H1 (cell line): Measurements from ENCODE around the gene PTPRJ. TPM values are rescaled to one million over a fixed set of nuclear protein-coding genes. Genes with fewer than 3 reads are reported as not detected.

Source experiments
- CTCF ChIA-PET: fragments of 300-600 bp; sonication (Branson Sonifier 250); formaldehyde crosslinking; loops from one replicate; lab custom pipeline; 2021; ENCODE audit not compliant: partially characterized antibody; lab: Charles Lee
- POLR2A ChIA-PET: fragments of 300-600 bp; sonication (Branson Sonifier 250); formaldehyde crosslinking; loops from one replicate; lab custom pipeline; 2021; ENCODE audit warnings: inconsistent platforms; ENCODE audit not compliant: partially characterized antibody; lab: Charles Lee
- DNase-seq, 2 experiments: peaks; one replicate each; pipeline versions ENCODE4 v3.0.0 to v3.0.0-alpha.2; 2010 to 2022; ENCODE audit warnings: low spot score in 2 of 2, low read depth in 1 of 2, mixed read lengths in 1 of 2
- FAIRE-seq: peaks from 2 replicates; lab custom pipeline; 2011; peaks lifted over from hg19 to GRCh38; lab: Jason Lieb, UNC
- H2AFZ ChIP-seq: 2 replicates; pipeline ENCODE4 v1.8.1; 2012; ENCODE audit warnings: low read length, inconsistent platforms
- H2AK5ac ChIP-seq: 2 replicates; pipeline ENCODE4 v1.6.1; 2013; ENCODE audit warnings: low read depth, low read length
- H2BK120ac ChIP-seq: replicated peaks from 2 replicates; pipeline ENCODE3; 2013; ENCODE audit warnings: low read depth, low read length, inconsistent platforms
- H2BK12ac ChIP-seq: 2 replicates; pipeline ENCODE4 v1.6.1; 2013; ENCODE audit warnings: low read depth, low read length
- H2BK15ac ChIP-seq: 2 replicates; pipeline ENCODE4 v1.6.1; 2013; ENCODE audit warnings: low read length
- H2BK20ac ChIP-seq: 2 replicates; pipeline ENCODE4 v1.6.1; 2013; ENCODE audit warnings: low read length
- H2BK5ac ChIP-seq: 2 replicates; pipeline ENCODE4 v1.6.1; 2013; ENCODE audit warnings: low read depth, low read length
- H3K14ac ChIP-seq: 2 replicates; pipeline ENCODE4 v1.6.1; 2013; ENCODE audit warnings: inconsistent platforms; ENCODE audit not compliant: insufficient read length
- H3K18ac ChIP-seq: 2 replicates; pipeline ENCODE4 v1.6.1; 2013; ENCODE audit warnings: low read length; ENCODE audit errors: extremely low read depth
- H3K23ac ChIP-seq: 2 replicates; pipeline ENCODE4 v1.6.1; 2013; ENCODE audit warnings: inconsistent platforms; ENCODE audit not compliant: insufficient read length
- H3K23me2 ChIP-seq: 2 replicates; pipeline ENCODE4 v1.6.1; 2013; ENCODE audit warnings: low read depth, low read length
- H3K27ac ChIP-seq: 2 replicates; pipeline ENCODE4 v1.6.1; 2011; ENCODE audit warnings: low read depth, low read length, inconsistent platforms
- H3K27me3 ChIP-seq, 4 experiments: replicated peaks in 1 of 4; 1 replicate in 1 of 4; 2 replicates in 3 of 4; pipeline versions ENCODE4 v1.6.1 to v1.8.1; 2011 to 2013; ENCODE audit warnings: low read length in 3 of 4, mild to moderate bottlenecking in 3 of 4, inconsistent platforms in 2 of 4, mixed read lengths in 2 of 4, moderate library complexity in 1 of 4; ENCODE audit not compliant: control insufficient read depth in 3 of 4, insufficient read depth in 3 of 4; ENCODE audit errors: extremely low read depth in 1 of 4
- H3K36me3 ChIP-seq, 4 experiments: 2 replicates each; pipeline versions ENCODE4 v1.6.1 to v1.8.1; 2011 to 2013; ENCODE audit warnings: mild to moderate bottlenecking in 4 of 4, low read length in 3 of 4, moderate library complexity in 2 of 4, control low read depth in 1 of 4, inconsistent platforms in 1 of 4; ENCODE audit not compliant: insufficient read depth in 4 of 4, control insufficient read depth in 2 of 4
- H3K4ac ChIP-seq: replicated peaks from 2 replicates; pipeline ENCODE3; 2013; ENCODE audit warnings: low read length, low read depth, mixed read lengths, inconsistent platforms; ENCODE audit not compliant: insufficient read length
- H3K4me1 ChIP-seq, 4 experiments: replicated peaks in 1 of 4; 1 replicate in 1 of 4; 2 replicates in 3 of 4; pipeline versions ENCODE4 v1.6.1 to v1.8.1; 2011 to 2013; ENCODE audit warnings: low read length in 3 of 4, inconsistent platforms in 2 of 4, mixed read lengths in 1 of 4; ENCODE audit not compliant: insufficient read depth in 4 of 4, control insufficient read depth in 3 of 4
- H3K4me2 ChIP-seq, 2 experiments: 2 replicates each; pipeline versions ENCODE4 v1.6.1 to v1.8.1; 2011 to 2013; ENCODE audit warnings: low read depth in 2 of 2, low read length in 2 of 2, control low read depth in 1 of 2, inconsistent platforms in 1 of 2, mild to moderate bottlenecking in 1 of 2; ENCODE audit not compliant: insufficient read depth in 1 of 2
- H3K4me3 ChIP-seq, 4 experiments: fragments of 200-600, 300-600 bp in 1 of 4; sonication (generic), shearing (Covaris generic), sonication (Bioruptor Twin) in 1 of 4; 2 replicates each; pipeline versions ENCODE4 v1.5.1 to v1.8.1; 2011 to 2016; ENCODE audit warnings: low read length in 4 of 4, low read depth in 3 of 4, control low read depth in 2 of 4, inconsistent platforms in 2 of 4, mild to moderate bottlenecking in 2 of 4, mixed read lengths in 1 of 4, moderate library complexity in 1 of 4; ENCODE audit not compliant: insufficient read depth in 2 of 4; ENCODE audit errors: extremely low read depth in 1 of 4
- H3K56ac ChIP-seq: replicated peaks from 2 replicates; pipeline ENCODE3; 2013; ENCODE audit warnings: low read depth, mild to moderate bottlenecking, mixed read lengths, low read length, inconsistent platforms; ENCODE audit not compliant: insufficient read length
- H3K79me1 ChIP-seq: 2 replicates; pipeline ENCODE4 v1.6.1; 2013; ENCODE audit warnings: low read depth, low read length, control low read depth
- H3K79me2 ChIP-seq, 2 experiments: 2 replicates each; pipeline versions ENCODE4 v1.6.1 to v1.8.1; 2012 to 2013; ENCODE audit warnings: low read length in 2 of 2, mild to moderate bottlenecking in 2 of 2, inconsistent platforms in 1 of 2; ENCODE audit not compliant: insufficient read depth in 2 of 2, control insufficient read depth in 1 of 2
- H3K9ac ChIP-seq, 4 experiments: replicated peaks in 1 of 4; 1 replicate in 1 of 4; 2 replicates in 3 of 4; pipeline versions ENCODE4 v1.6.1 to v1.8.1; 2011 to 2013; ENCODE audit warnings: low read depth in 3 of 4, low read length in 3 of 4, control low read depth in 2 of 4, mild to moderate bottlenecking in 2 of 4, moderate library complexity in 2 of 4, inconsistent platforms in 1 of 4; ENCODE audit errors: extremely low read depth in 1 of 4
- H3K9me3 ChIP-seq, 2 experiments: 2 replicates each; pipeline versions ENCODE4 v1.6.1 to v1.8.1; 2012 to 2013; ENCODE audit warnings: mild to moderate bottlenecking in 2 of 2, moderate library complexity in 2 of 2, control low read depth in 1 of 2, inconsistent platforms in 1 of 2, low read depth in 1 of 2, low read length in 1 of 2, mixed read lengths in 1 of 2; ENCODE audit not compliant: insufficient read depth in 2 of 2
- H4K20me1 ChIP-seq, 2 experiments: replicated peaks in 1 of 2; 2 replicates each; pipeline versions ENCODE3 to v1.8.1; 2011 to 2013; ENCODE audit warnings: inconsistent platforms in 2 of 2, low read length in 2 of 2, mild to moderate bottlenecking in 1 of 2; ENCODE audit not compliant: insufficient read depth in 2 of 2, control insufficient read depth in 1 of 2
- H4K5ac ChIP-seq: 2 replicates; pipeline ENCODE4 v1.6.1; 2013; ENCODE audit warnings: low read length, low read depth, mixed read lengths, inconsistent platforms; ENCODE audit not compliant: insufficient read length
- H4K8ac ChIP-seq: 2 replicates; pipeline ENCODE4 v1.8.0; 2013; ENCODE audit warnings: mild to moderate bottlenecking, moderate library complexity, low read length, inconsistent platforms; ENCODE audit not compliant: insufficient read depth; ENCODE audit errors: extremely low read depth
- H4K91ac ChIP-seq: replicated peaks from 2 replicates; pipeline ENCODE3; 2013; ENCODE audit warnings: low read length, mixed read lengths, inconsistent platforms; ENCODE audit not compliant: insufficient read length
- CTBP2 ChIP-seq: IDR thresholded peaks from 2 replicates; pipeline ENCODE4 v1.7.0; 2011; ENCODE audit warnings: borderline replicate concordance, mild to moderate bottlenecking, moderate library complexity, mixed read lengths, low read length; ENCODE audit not compliant: insufficient read depth, insufficient read length
- HDAC2 ChIP-seq, 2 experiments: fragments of 300-600 bp in 1 of 2; sonication (generic) in 1 of 2; IDR thresholded peaks; 2 replicates each; pipeline ENCODE4 v1.6.1; 2011 to 2012; ENCODE audit warnings: low read depth in 2 of 2, low read length in 2 of 2, mild to moderate bottlenecking in 2 of 2, moderate library complexity in 2 of 2, borderline replicate concordance in 1 of 2, inconsistent platforms in 1 of 2
- JUN ChIP-seq: IDR thresholded peaks from 2 replicates; pipeline ENCODE4 v1.6.1; 2011; ENCODE audit warnings: low read depth, mild to moderate bottlenecking, improper control_type of control experiment, low read length
- NANOG ChIP-seq: IDR thresholded peaks from 2 replicates; pipeline ENCODE4 v1.6.1; 2011; ENCODE audit warnings: low read length, low read depth, mild to moderate bottlenecking, inconsistent platforms; ENCODE audit not compliant: insufficient read depth, poor library complexity, severe bottlenecking
- PHF8 ChIP-seq: fragments of 200-600 bp; sonication (generic); conservative IDR thresholded peaks from 2 replicates; pipeline ENCODE4 v1.7.1; 2012; ENCODE audit warnings: low read depth, mild to moderate bottlenecking, inconsistent platforms, low read length, moderate library complexity
- SP1 ChIP-seq: IDR thresholded peaks from 2 replicates; pipeline ENCODE4 v1.6.1; 2011; ENCODE audit warnings: low read depth, low read length
- SRF ChIP-seq: IDR thresholded peaks from 2 replicates; pipeline ENCODE4 v1.6.1; 2011; ENCODE audit warnings: mild to moderate bottlenecking, low read depth, low read length, moderate library complexity
- SUZ12 ChIP-seq: fragments of 200-600 bp; sonication (generic); IDR thresholded peaks from 2 replicates; pipeline ENCODE4 v1.6.1; 2012; ENCODE audit warnings: mild to moderate bottlenecking, inconsistent platforms, low read length, moderate library complexity, mixed read lengths
- TEAD4 ChIP-seq: IDR thresholded peaks from 2 replicates; pipeline ENCODE4 v1.6.1; 2012; ENCODE audit warnings: low read depth, low read length, inconsistent platforms, mixed read lengths
- WGBS, 2 experiments: shearing (Covaris generic) in 1 of 2; methylation state at CpG; one replicate each; pipeline versions ENCODE4 v1.1.6 to v1.1.7; 2013 to 2015; ENCODE audit warnings: low lambda C conversion rate in 2 of 2, mixed read lengths in 2 of 2, inconsistent platforms in 1 of 2, low coverage in 1 of 2, missing lambda C conversion rate in 1 of 2; ENCODE audit not compliant: insufficient replicate concordance in 2 of 2, insufficient coverage in 1 of 2, insufficient read length in 1 of 2; ENCODE audit errors: extremely low coverage in 1 of 2, missing lambda C conversion rate in 1 of 2; 5-methylcytosine and 5-hydroxymethylcytosine counted together
- polyA plus RNA-seq, 7 experiments: library from polyadenylated mRNA; depleted of rRNA in 3 of 7; stranded (reverse) in 5 of 7; unstranded in 2 of 7; fragments of >200 nt in 5 of 7; fragments of 200-250 nt in 2 of 7; gene quantifications; 1 replicate in 5 of 7; 2 replicates in 1 of 7; 4 replicates in 1 of 7; pipeline versions ENCODE4 v1.2.1 to v1.2.3, GENCODE V29; 2011 to 2013; ENCODE audit warnings: missing spikeins in 2 of 7, mixed read lengths in 2 of 7
- total RNA-seq: library from RNA; stranded (reverse); fragmentation: NEBNext Ultra II Directional; extraction: Animal tissue kit (Norgen Biotek cat#: 25700); gene quantifications from 2 replicates; pipeline ENCODE4 v1.2.1, GENCODE V29; 2021

The PTPRJ gene
- total and polyA plus RNA-seq, 2 of the 8 experiments (the other 6 are each of a cell fraction or from before 2014, with no cell fraction given), result 4.4 to 22.6 TPM

GRCh38 chr11:47938791-47939560 lies 41.4 kb upstream of the PTPRJ start:
- H3K56ac ChIP-seq, result no peak overlapping the region
- no peaks in the 10 kb centered on the region for H3K36me3 ChIP-seq
- no peak overlapping the region for H2BK5ac ChIP-seq
- H4K5ac ChIP-seq, result no peak overlapping the region
- DNase-seq (no peak), FAIRE-seq (no peak)
- no peak overlapping the region for H3K9ac ChIP-seq
- H3K79me2 ChIP-seq, result no peaks in the 10 kb centered on the region
- ChIA-PET CTCF (interaction anchor here (0.7 to 17.4 kb wide), 8 partner anchors 9 to 169 kb away, joined by 3 to 172 read pairs (median 3); no protein-coding TSS in a partner anchor), POLR2A (interaction anchor here (0.8 kb wide), 1 partner anchor 87 kb away, joined by 3 read pairs; no protein-coding TSS in a partner anchor)
- no peak overlapping the region for H3K27ac ChIP-seq
- H2AFZ ChIP-seq, result no peak overlapping the region
- H4K20me1 ChIP-seq, result no peaks in the 10 kb centered on the region
- 81% methylated on average over 7 of the region's 7 CpGs; no CpG with 5 or more reads in 1 of the 2 experiments for WGBS, 2 experiments
- no peak overlapping the region for H3K14ac ChIP-seq
- no peak overlapping the region for H4K91ac ChIP-seq
- H3K4me2 ChIP-seq, result no peak overlapping the region
- H2AK5ac ChIP-seq, result no peak overlapping the region
- H4K8ac ChIP-seq, result no peak overlapping the region
- no peaks in the 10 kb centered on the region for H3K23me2 ChIP-seq
- H2BK12ac ChIP-seq, result no peak overlapping the region
- H2BK120ac ChIP-seq, result no peak overlapping the region
- H3K4ac ChIP-seq, result no peak overlapping the region
- no peaks in the 10 kb centered on the region for H3K79me1 ChIP-seq
- H3K4me3 ChIP-seq, result no peak overlapping the region
- H2BK20ac ChIP-seq, result no peak overlapping the region
- TF ChIP-seq JUN, result no peak
- no peak for TF ChIP-seq SUZ12
- no peak for TF ChIP-seq SRF
- no peak for TF ChIP-seq NANOG
- no peak for TF ChIP-seq SP1
- TF ChIP-seq CTBP2, result no peak
- TF ChIP-seq PHF8, result no peak
- no peak for TF ChIP-seq HDAC2 (IDR thresholded peaks at IDR 0.05; ENCODE audit: borderline replicate concordance in 1 of 2, low read depth in 2 of 2, low read length in 2 of 2)
- TF ChIP-seq TEAD4, result no peak
- no peaks in the 10 kb centered on the region for H3K27me3 ChIP-seq
- H2BK15ac ChIP-seq, result no peak overlapping the region
- peaks cover 0 to under 1% (median 0%) of the 10 kb centered on the region in 4 experiments; a peak in 1 of 7 replicates for H3K4me1 ChIP-seq
- no peak overlapping the region for H3K23ac ChIP-seq
- H3K9me3 ChIP-seq, result no peaks in the 10 kb centered on the region
- no peak overlapping the region for H3K18ac ChIP-seq
